A549 (cell line): ENCODE results near the gene DMRTC2. TPM values are rescaled to one million over a fixed set of nuclear protein-coding genes. Genes with fewer than 3 reads are reported as not detected.

Experiments
- ATAC-seq, 2 experiments: fragments of 200-7000 bp in 1 of 2; fragments of >200 bp in 1 of 2; cut with Nextera tagmentation in 1 of 2; cut with Tn5 transposase in 1 of 2; 3 replicates each; pipeline versions ENCODE4 v1.8.0 to v1.9.1; 2018 to 2020; ENCODE audit warnings: mild to moderate bottlenecking in 1 of 2, moderate library complexity in 1 of 2
- CTCF ChIA-PET: fragments of 300-600 bp; sonication (Branson Sonifier 250); formaldehyde crosslinking; extraction: SDS; loops from one replicate; lab custom pipeline; 2021; ENCODE audit warnings: antibody characterized with exemption, inconsistent platforms; lab: Yijun Ruan, JAX
- POLR2A ChIA-PET: fragments of 350-600 bp; formaldehyde crosslinking; extraction: SDS; loops from one replicate; lab custom pipeline; 2021; ENCODE audit warnings: antibody characterized with exemption, inconsistent platforms; lab: Yijun Ruan, JAX
- DNase-seq, 2 experiments: peaks; one replicate each; pipeline versions ENCODE4 v3.0.0 to v3.0.0-alpha.2; 2011 to 2016; ENCODE audit warnings: low read depth in 1 of 2, low spot score in 1 of 2
- FAIRE-seq: peaks from 2 replicates; lab custom pipeline; 2011; peaks lifted over from hg19 to GRCh38; lab: Jason Lieb, UNC
- H3K27ac ChIP-seq, 2 experiments: fragments of >200 bp; sonication (Bioruptor Twin); formaldehyde crosslinking; 3 replicates each; pipeline ENCODE4 v1.5.1; 2016 to 2017
- H3K4me1 ChIP-seq: fragments of >200 bp; sonication (Bioruptor Twin); formaldehyde crosslinking; 3 replicates; pipeline ENCODE4 v1.6.1; 2016
- H3K4me2 ChIP-seq: fragments of >200 bp; sonication (Bioruptor Twin); formaldehyde crosslinking; 3 replicates; pipeline ENCODE4 v1.6.1; 2016
- H3K4me3 ChIP-seq: fragments of >200 bp; sonication (Bioruptor Twin); formaldehyde crosslinking; 3 replicates; pipeline ENCODE4 v1.5.1; 2016
- H3K9me3 ChIP-seq: fragments of >200 bp; sonication (Bioruptor Twin); formaldehyde crosslinking; 3 replicates; pipeline ENCODE4 v1.6.1; 2016
- BCL3 ChIP-seq: fragments of >200 bp; sonication (Bioruptor Twin); formaldehyde crosslinking; IDR thresholded peaks from 3 replicates; pipeline ENCODE4 v1.6.1; 2016
- BHLHE40 ChIP-seq: IDR thresholded peaks from 2 replicates; pipeline ENCODE4 v1.6.1; 2012; ENCODE audit warnings: low read depth, low read length, inconsistent platforms
- CBX2 ChIP-seq: fragments of 200-600 bp; sonication (generic); IDR thresholded peaks from 2 replicates; pipeline ENCODE4 v1.6.1; 2016; ENCODE audit warnings: low read depth, mild to moderate bottlenecking, borderline replicate concordance
- CBX8 ChIP-seq: fragments of 200-600 bp; sonication (generic); IDR thresholded peaks from 2 replicates; pipeline ENCODE4 v1.6.1; 2016
- CEBPB ChIP-seq, 2 experiments: fragments of >200 bp in 1 of 2; sonication (Bioruptor Twin) in 1 of 2; formaldehyde crosslinking in 1 of 2; IDR thresholded peaks; 2 replicates each; pipeline ENCODE4 v1.6.1; 2012 to 2016
- CTCF ChIP-seq: fragments of >200 bp; sonication (Bioruptor Twin); formaldehyde crosslinking; IDR thresholded peaks from 3 replicates; pipeline ENCODE4 v1.5.1; 2016
- EHF ChIP-seq: fragments of 250-450 bp; sonication (Bioruptor Pico); IDR thresholded peaks from 2 replicates; pipeline ENCODE4 v1.5.0; 2020; ENCODE audit warnings: mild to moderate bottlenecking
- EP300 ChIP-seq, 2 experiments: fragments of >200 bp; sonication (Bioruptor Twin); formaldehyde crosslinking; IDR thresholded peaks; 2 replicates in 1 of 2; 3 replicates in 1 of 2; pipeline ENCODE4 v1.6.1; 2016 to 2017
- FOSB ChIP-seq: fragments of 250-450 bp; sonication (Bioruptor Pico); IDR thresholded peaks from 2 replicates; pipeline ENCODE4 v1.5.0; 2020; ENCODE audit warnings: mild to moderate bottlenecking, moderate library complexity
- FOSL2 ChIP-seq, 2 experiments: fragments of 450-650 bp in 1 of 2; fragments of >200 bp in 1 of 2; sonication (Bioruptor Twin) in 1 of 2; formaldehyde crosslinking; IDR thresholded peaks; 2 replicates each; pipeline versions ENCODE4 v1.5.0 to v1.6.1; 2016 to 2020; ENCODE audit warnings: mild to moderate bottlenecking in 1 of 2, moderate library complexity in 1 of 2
- HEYL ChIP-seq: fragments of 250-450 bp; sonication (Bioruptor Pico); IDR thresholded peaks from 2 replicates; pipeline ENCODE4 v1.8.0; 2021; ENCODE audit warnings: mild to moderate bottlenecking, moderate library complexity
- HMGXB4 ChIP-seq: fragments of 250-450 bp; sonication (Bioruptor Pico); IDR thresholded peaks from 2 replicates; pipeline ENCODE4 v1.5.0; 2021; ENCODE audit warnings: mild to moderate bottlenecking, moderate library complexity, borderline replicate concordance
- JUN ChIP-seq, 2 experiments: fragments of >200 bp; sonication (Bioruptor Twin); formaldehyde crosslinking; IDR thresholded peaks; 2 replicates in 1 of 2; 3 replicates in 1 of 2; pipeline ENCODE4 v1.6.1; 2016 to 2017
- JUNB ChIP-seq: fragments of >200 bp; sonication (Bioruptor Twin); formaldehyde crosslinking; IDR thresholded peaks from 2 replicates; pipeline ENCODE4 v1.6.1; 2016
- MAX ChIP-seq: IDR thresholded peaks from 2 replicates; pipeline ENCODE4 v1.6.1; 2012
- MAZ ChIP-seq: fragments of 150-350 bp; IDR thresholded peaks from 2 replicates; pipeline ENCODE4 v1.6.1; 2014; ENCODE audit warnings: antibody characterized with exemption, low read depth, low read length, borderline replicate concordance
- MYC ChIP-seq: IDR thresholded peaks from 2 replicates; pipeline ENCODE4 v1.6.1; 2012; ENCODE audit warnings: mild to moderate bottlenecking, inconsistent platforms, low read length, improper control_type of control experiment, borderline replicate concordance
- NR3C1 ChIP-seq: fragments of >200 bp; sonication (Bioruptor Twin); formaldehyde crosslinking; IDR thresholded peaks from 3 replicates; pipeline ENCODE4 v1.6.1; 2017
- PBX3 ChIP-seq: IDR thresholded peaks from 2 replicates; pipeline ENCODE4 v1.6.1; 2012
- PHF8 ChIP-seq: fragments of 200-600 bp; sonication (generic); IDR thresholded peaks from 2 replicates; pipeline ENCODE4 v1.6.1; 2016; ENCODE audit warnings: low read depth, mild to moderate bottlenecking, antibody characterized with exemption, moderate library complexity, borderline replicate concordance
- POLR2A ChIP-seq: IDR thresholded peaks from 2 replicates; pipeline ENCODE4 v1.6.1; 2012; ENCODE audit warnings: mild to moderate bottlenecking, low read length
- POLR2AphosphoS2 ChIP-seq: conservative IDR thresholded peaks from 2 replicates; pipeline ENCODE4 v1.6.1; 2012; ENCODE audit warnings: low read length, improper control_type of control experiment, inconsistent platforms
- RAD21 ChIP-seq, 2 experiments: fragments of >200 bp in 1 of 2; sonication (Bioruptor Twin) in 1 of 2; formaldehyde crosslinking in 1 of 2; IDR thresholded peaks in 1 of 2; conservative IDR thresholded peaks in 1 of 2; 2 replicates in 1 of 2; 3 replicates in 1 of 2; pipeline ENCODE4 v1.6.1; 2012 to 2018; ENCODE audit warnings: inconsistent platforms in 1 of 2
- SREBF2 ChIP-seq: fragments of 450-650 bp; IDR thresholded peaks from 2 replicates; pipeline ENCODE4 v1.6.1; 2014; ENCODE audit warnings: mild to moderate bottlenecking, moderate library complexity
- TFCP2L1 ChIP-seq: fragments of 250-450 bp; sonication (Bioruptor Pico); IDR thresholded peaks from 2 replicates; pipeline ENCODE4 v1.5.0; 2021; ENCODE audit warnings: mild to moderate bottlenecking
- TP53 ChIP-seq: fragments of 250-450 bp; sonication (Bioruptor Pico); IDR thresholded peaks from 2 replicates; pipeline ENCODE4 v1.5.0; 2021; ENCODE audit warnings: mild to moderate bottlenecking, moderate library complexity
- USF2 ChIP-seq: fragments of 450-650 bp; IDR thresholded peaks from 2 replicates; pipeline ENCODE4 v1.6.1; 2014; ENCODE audit warnings: antibody characterized with exemption
- ZC3H11A ChIP-seq: fragments of 450-650 bp; IDR thresholded peaks from 2 replicates; pipeline ENCODE4 v1.6.1; 2014; ENCODE audit warnings: antibody characterized with exemption, mild to moderate bottlenecking
- ZFP36 ChIP-seq: fragments of 450-650 bp; IDR thresholded peaks from 2 replicates; pipeline ENCODE4 v1.6.1; 2014; ENCODE audit warnings: borderline replicate concordance; ENCODE audit not compliant: partially characterized antibody
- ZSCAN20 ChIP-seq: fragments of 250-450 bp; sonication (Bioruptor Pico); IDR thresholded peaks from 2 replicates; pipeline ENCODE4 v1.8.0; 2022; ENCODE audit warnings: mild to moderate bottlenecking, moderate library complexity
- WGBS: methylation state at CpG from one replicate; pipeline ENCODE4 v1.1.6; 2017; ENCODE audit errors: missing lambda C conversion rate; 5-methylcytosine and 5-hydroxymethylcytosine counted together
- polyA plus RNA-seq, 4 experiments: library from polyadenylated mRNA; depleted of rRNA in 3 of 4; stranded (reverse); fragments of >200 nt; fragmentation: RNase III in 1 of 4; extraction: RNeasy Plus Mini Kit Qiagen cat#74134 plus additional on column Dnase treatment in 1 of 4; gene quantifications; 2 replicates in 3 of 4; 3 replicates in 1 of 4; pipeline ENCODE4 v1.2.3, GENCODE V29; 2011 to 2017

DMRTC2 gene
- polyA plus RNA-seq, 2 of the 4 experiments (the other 2 are of a cell fraction): not detected

- 65% methylated on average over 3 of the region's 3 CpGs for WGBS
Observed at GRCh38 chr19:41804336-41804735, 40.5 kb upstream of the DMRTC2 start.

GRCh38 chr19:41807176-41807575 is 37.7 kb upstream of the DMRTC2 start:
- DNase-seq: no peak
- POLR2A ChIA-PET: no interaction called here
- CTCF ChIA-PET: interaction anchor here (0.7 to 19.4 kb wide), 7 partner anchors 12 to 100 kb away, joined by 3 to 428 read pairs (median 4); partner anchors contain the start of gene CEACAM3

More at GRCh38 chr19:41804336-41804735, 40.5 kb upstream of the DMRTC2 start:
- ATAC-seq (no peak), FAIRE-seq (peak; percentile 98), DNase-seq (no peak)
- Histone ChIP-seq H3K4me2 (no peak overlapping the region), H3K4me3 (no peak overlapping the region), H3K4me1 (0 out of 3 replicates have a peak, but pooled peaks cover 2% of the 10 kb centered on the region), H3K27ac (no peak overlapping the region), H3K9me3 (peaks cover 10% of the 10 kb centered on the region)
- TF ChIP-seq NR3C1 (no peak), CBX2 (no peak), EHF (CRISPR knock-in tag) (no peak), TP53 (CRISPR knock-in tag) (no peak), POLR2A (no peak), MAZ (no peak), ZSCAN20 (CRISPR knock-in tag) (no peak), BCL3 (no peak), JUN (IDR thresholded peaks at IDR 0.05) (no peak), JUNB (no peak), POLR2AphosphoS2 (no peak), TFCP2L1 (CRISPR knock-in tag) (no peak), EP300 (IDR thresholded peaks at IDR 0.05) (no peak), BHLHE40 (no peak), HEYL (CRISPR knock-in tag) (no peak), SREBF2 (no peak), HMGXB4 (CRISPR knock-in tag) (no peak), MYC (no peak), USF2 (no peak), RAD21 (conservative IDR thresholded peaks at IDR 0.05 in 1 of 2, IDR thresholded peaks at IDR 0.05 in 1 of 2) (no peak)
- ChIA-PET POLR2A (no interaction called here), CTCF (interaction anchor here (0.6 to 19.4 kb wide), 11 partner anchors 11 to 1708 kb away, joined by 3 to 428 read pairs (median 5); partner anchors contain the start of genes CEACAM3 and CEACAM6)

More at GRCh38 chr19:41807176-41807575, 37.7 kb upstream of the DMRTC2 start:
- TF ChIP-seq ZC3H11A (no peak), PHF8 (no peak), JUNB (no peak), USF2 (no peak), CBX8 (no peak), FOSL2 (IDR thresholded peaks at IDR 0.05) (no peak), FOSL2 (CRISPR knock-in tag; IDR thresholded peaks at IDR 0.05) (no peak), CEBPB (IDR thresholded peaks at IDR 0.05) (no peak), SREBF2 (no peak), ZFP36 (no peak), CTCF (no peak), EP300 (IDR thresholded peaks at IDR 0.05) (no peak), PBX3 (no peak), FOSB (no peak), MAX (no peak)
- H3K27ac ChIP-seq: no peak overlapping the region
- WGBS: 28% methylated on average over 3 of the region's 3 CpGs
- ATAC-seq (no peak), FAIRE-seq (no peak)
- H3K4me2 ChIP-seq: no peak overlapping the region
- no peaks in the 10 kb centered on the region for H3K4me1 ChIP-seq
- no peaks in the 10 kb centered on the region; the same call in 1 of the 3 replicates for H3K9me3 ChIP-seq
- no peak overlapping the region for H3K4me3 ChIP-seq
